HG03460 (cell line): ENCODE data around the gene SKI.

ENCODE experiments used
- ATAC-seq: cut with Tn5 transposase; IDR thresholded peaks from one replicate; pipeline ENCODE4 v1.9.1; 2021; ENCODE audit not compliant: unreplicated experiment

Gene SKI

GRCh38 chr1:2304921-2305681, 77.0 kb downstream of the SKI start:
- no peak for ATAC-seq

- no peak for ATAC-seq
Measured at GRCh38 chr1:2306151-2306978, 78.2 kb downstream of the SKI start.

- no peak for ATAC-seq
Measured at GRCh38 chr1:2307064-2307605, 79.0 kb downstream of the SKI start.

DNA sequence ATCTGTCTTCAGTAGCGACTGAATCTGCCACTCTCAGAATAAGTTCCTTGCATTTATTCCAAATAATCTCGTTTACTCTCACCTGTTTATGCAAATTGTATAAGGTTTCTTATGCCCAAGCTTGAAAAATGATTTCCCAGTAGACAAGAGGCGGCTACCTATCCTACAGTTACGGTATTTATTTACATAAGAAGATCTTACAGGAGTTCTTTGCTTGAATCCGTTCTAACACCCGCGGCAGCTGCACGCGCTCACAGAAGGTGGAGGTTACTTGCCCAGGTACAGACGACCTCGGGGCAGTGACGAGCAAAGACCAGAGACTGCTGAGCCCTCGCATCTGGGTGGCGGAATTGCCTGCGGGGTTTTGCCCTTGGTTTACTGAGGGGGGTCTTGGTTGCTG, 79.9 kb downstream of the SKI start:
- ATAC-seq = no peak

GRCh38 chr1:2308844-2309243, 80.7 kb downstream of the SKI start:
- no peak for ATAC-seq

DNA sequence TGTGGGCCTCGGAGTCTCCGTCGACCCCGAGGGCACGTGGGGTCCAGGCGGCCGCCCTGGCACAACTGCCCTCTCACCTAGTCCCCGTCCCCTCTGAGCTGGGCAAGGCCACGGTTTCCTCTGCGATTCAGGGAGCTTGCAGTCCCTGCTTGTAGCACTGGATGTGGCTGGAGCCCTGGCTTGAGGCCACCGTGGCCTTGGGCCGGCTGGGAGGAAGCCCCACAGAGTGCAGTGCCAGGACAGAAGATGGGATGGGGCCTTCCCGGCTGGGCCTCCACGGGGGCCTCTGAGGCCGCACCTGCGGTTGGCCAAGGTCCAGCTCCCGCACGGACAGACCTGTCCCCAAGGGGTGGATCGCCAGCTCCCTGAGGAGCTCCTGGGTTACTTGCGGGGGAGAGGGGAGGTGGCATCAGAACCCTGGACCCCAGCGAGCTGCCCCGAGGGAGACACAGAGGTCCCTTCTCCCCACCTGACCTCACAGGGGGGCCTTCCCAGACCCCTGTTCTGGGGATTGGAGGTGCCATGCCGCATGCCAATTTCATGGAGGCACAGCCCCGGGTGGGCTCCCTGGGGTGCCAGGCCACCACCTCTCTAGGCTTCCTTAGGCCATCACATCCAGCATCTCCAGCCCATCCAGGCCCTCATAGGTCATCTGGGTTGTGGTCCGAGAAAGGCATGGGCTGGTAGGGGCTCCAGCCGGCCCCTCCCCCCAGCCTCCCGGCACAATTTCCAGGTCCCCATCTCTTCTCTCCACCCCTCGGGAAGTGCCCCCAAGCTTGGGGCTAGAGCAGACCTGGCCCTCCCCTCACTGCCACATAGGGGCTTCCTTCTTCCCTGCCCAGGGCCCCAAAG, 82.4 kb downstream of the SKI start:
- ATAC-seq = no peak

- ATAC-seq = no peak
Measured at GRCh38 chr1:2311184-2312032, 83.3 kb downstream of the SKI start.

DNA sequence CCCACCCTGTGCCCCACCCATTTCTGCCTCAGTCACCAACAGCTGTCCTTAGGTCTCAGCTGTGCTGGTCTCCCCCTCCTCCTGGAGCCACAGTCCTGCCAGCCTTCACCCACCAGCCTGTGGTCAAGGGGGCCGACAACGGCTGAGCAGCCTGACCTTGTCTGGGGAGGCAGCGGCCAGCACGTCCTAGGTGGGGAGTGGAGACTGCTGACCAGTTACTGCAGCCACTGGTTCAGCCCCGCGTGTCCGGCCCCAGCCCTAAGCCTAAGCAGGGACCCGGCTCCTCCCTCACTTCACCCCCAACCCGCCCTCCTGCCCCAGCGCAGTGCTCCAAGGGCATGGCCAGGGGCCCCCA, 84.0 kb downstream of the SKI start:
- ATAC-seq = no peak

- no peak for ATAC-seq
Measured at GRCh38 chr1:2312515-2313301, 84.6 kb downstream of the SKI start.

GRCh38 chr1:2313651-2314261, 85.6 kb downstream of the SKI start:
- no peak for ATAC-seq

- no peak for ATAC-seq
Measured at GRCh38 chr1:2314273-2314802, 86.2 kb downstream of the SKI start.

GRCh38 chr1:2314803-2315673, 86.9 kb downstream of the SKI start:
- no peak for ATAC-seq

DNA sequence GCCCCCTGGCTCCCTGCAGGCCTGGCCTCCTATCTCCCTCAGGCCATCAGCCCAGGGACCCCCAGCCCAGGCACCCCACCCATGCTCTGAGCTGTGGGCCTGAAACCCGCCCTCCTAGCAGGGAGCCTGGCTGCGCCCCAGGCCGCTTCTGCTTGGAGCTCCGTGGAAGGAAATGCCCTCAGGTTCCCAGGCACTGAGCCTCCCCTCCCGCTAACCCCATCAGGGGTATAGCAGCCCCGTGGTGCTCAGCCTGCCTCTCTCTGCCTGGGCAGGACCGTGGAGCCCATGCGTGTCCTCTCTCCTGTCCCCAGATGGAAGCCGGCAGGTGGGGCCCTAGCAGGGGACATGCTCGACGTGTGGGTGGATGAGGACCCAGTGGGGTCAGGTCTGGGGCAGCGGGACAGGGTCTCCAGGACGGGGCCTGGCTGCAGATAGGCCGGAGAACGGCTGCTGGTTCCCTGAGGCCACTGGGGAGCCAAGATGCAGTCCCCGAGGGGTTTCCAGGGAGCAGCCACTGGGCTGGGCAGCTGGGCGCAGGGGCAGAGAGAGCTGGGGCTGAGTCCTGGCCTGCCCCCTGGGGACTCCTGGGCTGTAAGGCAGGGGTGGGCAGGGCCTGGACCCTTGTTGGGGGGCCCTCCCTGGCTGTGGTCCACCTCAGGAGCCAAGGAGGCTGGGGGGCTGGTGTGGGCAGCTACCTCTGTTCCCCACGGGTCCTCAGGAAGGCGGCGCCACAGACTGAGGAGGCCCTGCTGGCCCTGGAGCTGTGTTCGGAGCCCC, 87.7 kb downstream of the SKI start:
- ATAC-seq = no peak

DNA sequence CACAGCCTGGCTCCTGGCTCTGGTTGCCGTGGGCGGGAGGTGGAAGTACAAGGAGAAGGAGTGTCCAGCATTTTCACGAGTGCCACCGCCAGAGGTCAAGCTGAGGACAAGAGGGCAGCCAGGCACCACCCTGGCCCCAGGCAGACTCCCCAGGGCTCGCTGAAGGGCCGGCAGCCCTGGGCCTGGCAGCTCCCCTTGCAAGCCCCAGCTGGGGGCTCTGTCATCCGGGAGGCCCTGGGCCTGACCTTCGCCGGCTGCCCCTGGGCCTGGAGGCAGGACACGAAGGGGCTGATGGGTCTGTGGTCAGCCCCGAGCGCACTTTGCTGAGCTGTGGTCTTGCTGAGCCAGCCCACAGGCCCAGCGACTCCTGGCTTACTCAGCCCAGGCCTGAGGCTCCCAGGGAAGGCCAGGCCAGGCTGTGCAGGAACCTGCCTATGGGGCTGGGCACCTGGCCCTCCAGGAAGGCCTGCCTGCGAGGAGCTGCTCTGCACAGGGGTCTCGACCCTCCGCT, 88.4 kb downstream of the SKI start:
- ATAC-seq = no peak

DNA sequence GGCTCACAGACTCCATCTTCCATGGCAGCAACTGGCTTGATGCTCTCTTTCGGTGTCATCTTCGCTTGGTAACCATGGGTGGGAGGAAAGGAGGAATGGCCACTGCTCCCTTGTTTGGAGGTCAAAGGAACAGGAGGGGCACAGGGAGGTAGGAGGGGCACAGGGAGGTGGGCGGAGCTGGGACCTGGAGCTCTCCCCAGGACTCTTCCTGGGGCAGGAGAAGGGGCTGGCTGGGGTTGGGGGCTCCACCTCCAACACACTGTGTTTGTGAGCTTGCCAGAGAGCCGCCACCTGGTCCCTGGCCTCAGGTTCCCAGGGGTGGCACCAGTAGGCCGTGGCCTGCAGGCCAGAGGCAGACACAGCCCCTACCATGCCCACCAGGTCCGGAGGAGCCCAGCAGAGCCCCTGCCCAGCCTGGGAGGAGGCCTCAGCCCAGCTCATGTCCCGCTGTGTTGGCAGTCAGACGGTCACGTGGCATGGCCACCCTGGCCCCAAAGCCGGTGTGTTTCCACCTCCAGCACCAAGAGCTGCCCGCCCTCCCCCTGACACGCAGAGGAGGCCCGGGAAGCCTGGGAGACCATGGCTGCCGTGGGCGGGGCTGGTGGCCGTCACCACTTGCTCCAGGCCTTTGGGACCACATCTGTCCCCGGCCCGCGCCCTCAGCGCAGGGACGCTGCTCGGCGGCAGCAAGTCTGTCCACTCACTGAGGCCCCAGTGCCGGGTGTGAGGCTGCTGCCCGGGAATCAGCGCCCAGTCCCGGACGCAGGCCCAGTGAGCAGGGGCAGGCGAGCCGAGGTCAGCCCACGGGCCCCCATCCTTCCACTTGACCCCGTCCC, 89.3 kb downstream of the SKI start:
- ATAC-seq = no peak
